RKO (cell line): ENCODE data around the gene ATP1A2.

Experiments used
- DNase-seq: peaks from one replicate; pipeline ENCODE4 v3.0.0-alpha.2; 2016; ENCODE audit warnings: low spot score

The ATP1A2 gene

GRCh38 chr1:160146107-160146506, 30.5 kb downstream of the ATP1A2 start:
- no peak for DNase-seq

DNA sequence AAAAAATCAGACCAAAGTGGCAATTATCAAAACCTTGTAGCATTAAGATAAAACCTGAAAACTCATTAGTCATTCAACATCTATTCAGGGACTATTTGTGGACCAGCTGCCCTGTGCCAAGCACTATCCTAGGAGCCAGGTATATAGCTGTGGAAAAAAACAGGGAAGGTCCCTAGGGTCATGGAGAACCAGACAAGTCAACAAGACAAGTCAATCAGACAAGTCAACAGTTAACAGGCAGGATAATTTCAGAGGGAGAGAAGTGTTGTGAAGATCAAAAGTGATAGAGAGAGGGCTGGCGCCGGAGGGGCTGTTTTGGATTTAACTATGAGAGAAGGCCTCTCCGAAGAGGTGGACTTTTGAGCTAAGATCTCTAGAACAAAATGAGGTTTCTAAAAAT, 32.6 kb downstream of the ATP1A2 start:
- no peak for DNase-seq

GRCh38 chr1:160149233-160149632, 33.7 kb downstream of the ATP1A2 start:
- peak; percentile 25 for DNase-seq

DNA sequence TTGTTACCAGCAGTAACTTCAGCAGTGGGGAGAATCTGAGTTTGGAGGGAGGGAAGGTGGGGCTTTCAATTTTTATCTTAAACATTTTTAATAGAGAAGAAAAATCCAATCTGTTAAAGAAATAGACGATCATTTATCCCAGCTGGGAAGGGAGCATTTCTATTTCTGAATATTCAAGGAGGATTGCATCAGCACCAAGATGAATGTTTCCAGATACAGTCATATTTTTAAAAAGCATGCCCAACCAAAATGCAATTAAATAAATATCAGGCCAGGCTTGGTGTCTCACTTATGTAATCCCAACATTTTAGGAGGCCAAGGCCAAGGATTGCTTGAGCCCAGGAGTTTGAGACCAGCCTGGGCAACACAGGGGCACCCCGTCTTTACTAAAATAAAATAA, 34.2 kb downstream of the ATP1A2 start:
- DNase-seq: no peak

DNA sequence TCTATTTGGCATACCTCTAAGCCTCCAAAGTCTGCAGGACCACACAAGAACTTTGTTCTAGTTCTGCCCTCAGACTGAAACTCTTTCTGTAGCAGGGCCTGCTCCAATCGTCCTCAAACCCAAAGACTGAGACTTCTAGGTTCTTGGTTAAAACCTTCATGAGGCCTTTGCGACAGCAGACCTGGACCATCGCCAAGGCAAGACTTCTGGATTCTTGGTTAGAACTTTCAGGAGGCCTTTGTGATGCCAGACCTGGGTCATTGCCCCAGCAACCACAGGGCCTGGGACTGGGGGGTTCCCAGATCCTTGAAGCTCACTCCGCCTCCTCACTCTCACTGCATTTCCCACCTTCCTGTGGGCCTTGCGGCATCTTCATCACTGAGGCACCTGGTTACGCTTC, 35.7 kb downstream of the ATP1A2 start, which contains the start of gene ATP1A4:
ATP1A4 (plus strand) TSS at position 301 of the 400 bp plus-strand sequence. CDS start 438 bp downstream, outside the sequence.
- no peak for DNase-seq

- no peak for DNase-seq
Measured at GRCh38 chr1:160154790-160155189, 39.2 kb downstream of the ATP1A2 start.

DNA sequence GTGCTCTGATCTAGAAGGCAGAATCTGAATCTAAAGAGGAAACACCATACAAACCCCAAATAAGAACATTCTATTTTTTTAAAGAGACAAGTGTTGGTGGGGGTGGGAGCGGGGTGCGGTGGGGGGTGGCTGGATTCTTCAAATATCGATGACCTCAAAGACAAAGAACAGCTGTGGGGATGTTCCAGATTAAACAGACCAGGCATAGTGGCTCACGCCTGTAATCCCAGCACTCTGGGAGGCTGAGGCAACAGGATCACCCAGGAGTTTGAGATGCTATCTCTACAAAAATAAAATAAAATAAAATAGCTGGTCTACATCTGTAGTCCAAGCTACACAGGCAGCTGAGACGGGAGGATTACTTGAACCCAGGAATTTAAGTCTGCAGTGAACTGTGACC, 40.8 kb downstream of the ATP1A2 start:
- no peak for DNase-seq

GRCh38 chr1:160157174-160157573, 41.6 kb downstream of the ATP1A2 start:
- no peak for DNase-seq

DNA sequence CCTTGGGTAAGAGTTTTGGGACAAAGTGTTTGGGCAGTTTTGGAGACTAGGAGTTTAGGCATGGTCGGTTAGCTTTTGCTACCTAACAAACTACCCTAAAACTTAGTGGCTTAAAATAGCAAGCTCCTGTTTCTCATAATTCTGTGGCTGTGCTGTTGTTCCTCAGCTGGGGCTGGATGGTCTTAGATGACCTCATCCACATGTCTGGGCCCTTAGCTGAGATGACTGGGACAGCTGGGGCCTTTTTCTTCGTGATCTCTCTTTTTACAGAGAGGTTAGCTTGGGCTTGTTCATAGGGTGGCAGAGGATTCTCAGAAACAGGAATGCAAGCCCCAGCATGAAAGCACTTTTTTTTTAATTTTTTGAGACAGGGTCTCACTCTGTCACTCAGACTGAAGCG, 42.5 kb downstream of the ATP1A2 start:
- no peak for DNase-seq

DNA sequence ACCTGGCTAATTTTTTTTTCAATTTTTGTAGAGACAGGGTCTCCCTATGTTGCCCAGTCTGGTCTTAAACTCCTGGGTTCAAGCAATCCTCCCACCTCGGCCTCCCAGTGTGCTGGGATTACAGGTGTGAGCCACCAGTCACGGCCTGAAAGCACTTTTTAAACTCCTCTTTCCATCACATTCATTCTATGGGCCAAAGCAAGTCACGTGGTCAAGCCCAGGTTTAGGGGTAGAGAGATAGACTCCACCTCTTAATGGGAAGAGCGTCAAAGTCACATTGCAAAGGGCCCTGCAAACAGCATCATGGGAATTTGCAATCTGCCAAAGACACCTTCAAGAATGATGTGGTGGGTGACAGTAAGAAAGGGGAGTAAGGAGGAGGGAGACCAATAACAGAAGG, 43.0 kb downstream of the ATP1A2 start:
- no peak for DNase-seq

GRCh38 chr1:160159846-160160245, 44.3 kb downstream of the ATP1A2 start:
- no peak for DNase-seq

GRCh38 chr1:160161965-160162705, 46.6 kb downstream of the ATP1A2 start:
- no peak for DNase-seq

DNA sequence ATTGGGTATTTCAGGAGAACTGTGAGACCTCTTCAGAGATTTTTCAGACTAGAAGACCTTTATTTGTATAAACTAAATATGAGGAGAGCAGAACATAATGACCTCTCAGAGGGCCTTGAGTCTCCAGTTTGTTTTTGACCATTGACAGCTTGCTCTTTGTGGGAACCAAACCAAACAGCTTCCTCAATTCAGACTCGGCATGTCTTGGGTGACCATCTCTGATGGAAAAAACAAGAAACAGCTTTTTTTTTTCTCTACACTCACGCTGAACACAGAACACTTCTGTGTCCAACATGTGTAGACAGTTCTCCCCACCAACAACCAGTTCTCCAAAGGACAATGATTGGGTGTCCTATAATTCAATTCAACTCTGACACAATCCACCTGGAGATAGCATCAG, 47.4 kb downstream of the ATP1A2 start:
- DNase-seq: no peak

GRCh38 chr1:160163615-160164014, 48.1 kb downstream of the ATP1A2 start:
- no peak for DNase-seq

DNA sequence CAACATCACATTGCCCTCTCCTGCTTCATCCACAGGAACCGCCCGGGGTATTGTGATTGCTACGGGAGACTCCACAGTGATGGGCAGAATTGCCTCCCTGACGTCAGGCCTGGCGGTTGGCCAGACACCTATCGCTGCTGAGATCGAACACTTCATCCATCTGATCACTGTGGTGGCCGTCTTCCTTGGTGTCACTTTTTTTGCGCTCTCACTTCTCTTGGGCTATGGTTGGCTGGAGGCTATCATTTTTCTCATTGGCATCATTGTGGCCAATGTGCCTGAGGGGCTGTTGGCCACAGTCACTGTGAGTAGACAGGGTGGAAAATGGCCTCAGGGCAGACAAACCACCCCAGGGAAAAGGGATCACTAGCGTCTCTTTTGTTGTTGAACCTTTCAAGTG, 48.6 kb downstream of the ATP1A2 start:
- DNase-seq: no peak

DNA sequence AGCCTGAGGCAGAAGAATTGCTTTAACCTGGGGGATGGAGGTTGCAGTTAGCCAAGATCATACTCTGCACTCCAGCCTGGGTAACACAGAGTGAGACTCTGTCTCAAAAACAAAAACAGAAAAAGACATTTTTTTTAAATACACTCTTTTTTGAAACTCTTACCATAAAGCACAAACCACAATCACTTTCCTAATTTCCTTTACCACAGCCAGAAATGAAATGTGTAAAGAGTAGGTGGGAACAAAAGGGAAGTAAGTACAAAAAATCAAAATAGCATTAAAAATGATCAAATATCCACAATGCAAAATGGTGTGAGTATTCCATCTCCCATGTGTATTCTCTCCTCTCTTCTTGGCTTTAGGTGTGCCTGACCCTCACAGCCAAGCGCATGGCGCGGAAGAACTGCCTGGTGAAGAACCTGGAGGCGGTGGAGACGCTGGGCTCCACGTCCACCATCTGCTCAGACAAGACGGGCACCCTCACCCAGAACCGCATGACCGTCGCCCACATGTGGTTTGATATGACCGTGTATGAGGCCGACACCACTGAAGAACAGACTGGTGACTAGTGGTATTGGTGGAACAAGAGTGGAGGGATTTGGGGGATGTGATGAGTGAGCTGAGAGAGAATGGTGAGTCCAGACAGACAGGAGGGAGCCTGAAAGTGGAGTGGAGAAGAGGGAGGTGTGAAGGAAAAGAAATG, 50.8 kb downstream of the ATP1A2 start:
- DNase-seq: no peak

GRCh38 chr1:160167056-160167455, 51.5 kb downstream of the ATP1A2 start:
- no peak for DNase-seq

DNA sequence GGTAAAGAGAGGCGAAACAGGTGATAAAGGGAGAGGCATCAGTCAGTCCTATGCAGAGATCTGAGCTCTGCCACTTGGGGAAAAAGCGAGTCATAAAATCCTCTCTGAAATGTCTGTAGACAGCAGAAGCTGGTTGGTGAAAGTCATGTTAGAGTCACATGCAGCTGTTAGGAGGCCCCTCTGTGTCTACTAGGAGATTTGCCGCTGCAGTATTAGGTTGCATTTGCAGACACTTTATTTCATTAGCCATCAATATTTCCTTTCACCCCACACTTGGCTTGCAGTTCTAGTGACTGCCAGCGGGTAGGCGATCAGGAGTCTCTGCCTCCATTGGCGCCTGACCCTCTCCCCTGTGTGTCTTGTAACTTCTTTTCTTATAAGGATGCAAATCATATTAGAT, 52.0 kb downstream of the ATP1A2 start:
- DNase-seq: peak; percentile 44

DNA sequence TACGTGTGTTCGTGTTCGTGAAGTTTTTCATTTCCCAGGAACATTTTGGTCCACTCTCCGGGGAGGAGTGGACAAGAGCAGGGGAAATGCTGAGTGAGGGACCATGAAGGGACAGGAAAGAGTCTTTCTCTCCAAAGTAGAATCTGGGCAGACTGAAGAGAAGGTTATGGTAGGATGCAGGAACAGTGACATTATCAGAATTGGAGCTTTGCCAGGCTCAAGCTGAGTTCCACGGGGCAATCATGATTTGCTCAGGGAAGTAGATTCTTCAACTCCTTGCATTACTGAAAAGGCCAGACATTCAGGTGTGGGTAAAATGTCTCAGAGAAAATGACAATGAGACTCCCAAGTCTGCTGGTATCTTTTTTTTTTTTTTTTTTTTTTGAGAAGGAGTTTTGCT, 52.5 kb downstream of the ATP1A2 start:
- DNase-seq: no peak

GRCh38 chr1:160168609-160169369, 53.2 kb downstream of the ATP1A2 start:
- DNase-seq: no peak

- DNase-seq: no peak
Measured at GRCh38 chr1:160169553-160170399, 54.2 kb downstream of the ATP1A2 start.

GRCh38 chr1:160171354-160171753, 55.8 kb downstream of the ATP1A2 start:
- peak; percentile 11 for DNase-seq
